ENCODE results near the gene SFI1. TPM values are rescaled to one million over a fixed set of nuclear protein-coding genes. Genes with fewer than 3 reads are reported as not detected.

The SFI1 gene
- total and polyA plus RNA-seq, 2 of the 8 experiments (the other 6 are each of a cell fraction or from before 2014, with no cell fraction given) = 10.4 to 30.1 TPM

DNA sequence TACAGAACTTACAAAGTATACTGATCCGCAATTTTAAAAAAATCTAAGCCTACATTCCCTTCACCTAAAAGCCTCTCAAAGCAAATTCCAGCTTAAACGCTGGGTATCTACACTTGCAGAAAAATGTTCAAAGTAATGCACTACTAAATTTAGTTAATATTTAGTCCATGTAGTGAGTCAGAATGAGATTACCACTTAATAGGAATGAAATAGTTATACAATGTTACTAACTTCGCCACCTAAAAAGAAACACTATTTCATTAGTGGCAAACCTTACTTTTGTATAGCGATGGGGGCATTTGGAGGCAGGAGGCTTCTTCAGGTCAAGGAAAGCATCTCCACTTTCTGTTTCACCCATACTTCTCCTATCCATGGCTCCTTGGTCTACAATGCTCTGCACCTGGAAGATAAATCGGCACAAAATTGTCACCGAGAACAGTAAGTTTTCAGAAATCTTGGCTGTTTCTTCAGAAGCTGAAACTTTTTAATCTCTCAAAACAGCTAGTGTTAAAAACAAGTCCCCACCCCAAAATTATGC, 7.9 kb upstream of the SFI1 start (continued):
- TF ChIP-seq SIRT6 (IDR thresholded peaks at IDR 0.05; ENCODE audit: low read length) = no peak
- no peak for TF ChIP-seq RAD21 (IDR thresholded peaks at IDR 0.05 in 1 of 2, conservative IDR thresholded peaks at IDR 0.05 in 1 of 2; ENCODE audit: low read depth in 2 of 2, low read length in 2 of 2)
- TF ChIP-seq TEAD4 (IDR thresholded peaks at IDR 0.05; ENCODE audit: low read depth, low read length) = no peak
- TF ChIP-seq RNF2 (IDR thresholded peaks at IDR 0.05; ENCODE audit: borderline replicate concordance, low read depth, low read length, missing control alignments, poor library complexity, severe bottlenecking) = no peak
- no peak for TF ChIP-seq ASH2L (IDR thresholded peaks at IDR 0.05; ENCODE audit: low read length)
